Lower leg skin (tissue), 4 donors: Measurements from ENCODE around the gene MAP3K14. TPM values are rescaled to one million over a fixed set of nuclear protein-coding genes. Genes with fewer than 3 reads are reported as not detected.

Source experiments
- DNase-seq, 2 donors: peaks; one replicate each; pipeline ENCODE4 v3.0.0-alpha.2; 2019; ENCODE audit warnings: low spot score in 2 of 2
- H3K4me3 ChIP-seq: fragments of 200-600 bp; sonication (generic); 2 replicates; pipeline ENCODE4 v1.5.1; 2017; ENCODE audit warnings: mild to moderate bottlenecking, low read depth; ENCODE audit not compliant: poor library complexity, severe bottlenecking
- POLR2A ChIP-seq, 2 donors: fragments of 450-650 bp; IDR thresholded peaks; one replicate each; pipeline ENCODE4 v1.6.1; 2016 to 2017; ENCODE audit warnings: antibody characterized with exemption in 2 of 2, mild to moderate bottlenecking in 1 of 2, moderate library complexity in 1 of 2
- WGBS, 2 donors: methylation state at CpG; one replicate each; pipeline ENCODE4 v1.1.5; 2018; 5-methylcytosine and 5-hydroxymethylcytosine counted together
- intact Hi-C: fragments of 100-400 bp; cut with DNase I; formaldehyde crosslinking; loops from one replicate; pipeline ENCODE4 v1.15.0; 2023; ENCODE audit warnings: low total_unique reads
- total RNA-seq, 4 donors: library from RNA; depleted of rRNA; stranded (reverse); fragments of >200 nt; gene quantifications; one replicate each; pipeline ENCODE4 v1.1.0, GENCODE V29; 2016
- TF ChIP-seq, protein P1 (sequence below), 3 donors: fragments of 450-650 bp; IDR thresholded peaks; one replicate each; pipeline ENCODE4 v1.5.1; 2016; ENCODE audit warnings: antibody characterized with exemption in 3 of 3, mild to moderate bottlenecking in 3 of 3, moderate library complexity in 2 of 3

MAP3K14 gene
- total RNA-seq, 4 donors from 2014 or later = 8.1 to 13.0 (median 11.0) TPM

DNA sequence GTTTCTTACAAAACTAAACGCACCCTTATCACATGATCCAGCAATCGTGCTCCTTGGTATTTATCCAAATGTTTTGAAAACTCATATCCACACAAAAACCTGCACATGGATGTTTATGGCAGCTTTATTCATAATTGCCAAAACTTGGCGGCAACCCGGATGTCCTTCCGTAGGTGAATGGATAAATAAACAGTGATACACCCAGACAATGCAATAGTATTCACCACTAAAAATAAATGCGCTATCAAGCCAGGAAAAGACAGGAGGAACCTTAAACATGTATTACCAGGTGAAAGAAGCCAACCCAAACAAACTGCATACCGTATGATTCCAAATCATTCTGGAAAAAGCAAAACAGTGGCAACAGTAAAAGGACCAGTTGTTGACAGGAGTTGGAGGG lies 64.9 kb downstream of the MAP3K14 start:
- no peak for TF ChIP-seq POLR2A (IDR thresholded peaks at IDR 0.05)
- TF ChIP-seq, protein P1, sequence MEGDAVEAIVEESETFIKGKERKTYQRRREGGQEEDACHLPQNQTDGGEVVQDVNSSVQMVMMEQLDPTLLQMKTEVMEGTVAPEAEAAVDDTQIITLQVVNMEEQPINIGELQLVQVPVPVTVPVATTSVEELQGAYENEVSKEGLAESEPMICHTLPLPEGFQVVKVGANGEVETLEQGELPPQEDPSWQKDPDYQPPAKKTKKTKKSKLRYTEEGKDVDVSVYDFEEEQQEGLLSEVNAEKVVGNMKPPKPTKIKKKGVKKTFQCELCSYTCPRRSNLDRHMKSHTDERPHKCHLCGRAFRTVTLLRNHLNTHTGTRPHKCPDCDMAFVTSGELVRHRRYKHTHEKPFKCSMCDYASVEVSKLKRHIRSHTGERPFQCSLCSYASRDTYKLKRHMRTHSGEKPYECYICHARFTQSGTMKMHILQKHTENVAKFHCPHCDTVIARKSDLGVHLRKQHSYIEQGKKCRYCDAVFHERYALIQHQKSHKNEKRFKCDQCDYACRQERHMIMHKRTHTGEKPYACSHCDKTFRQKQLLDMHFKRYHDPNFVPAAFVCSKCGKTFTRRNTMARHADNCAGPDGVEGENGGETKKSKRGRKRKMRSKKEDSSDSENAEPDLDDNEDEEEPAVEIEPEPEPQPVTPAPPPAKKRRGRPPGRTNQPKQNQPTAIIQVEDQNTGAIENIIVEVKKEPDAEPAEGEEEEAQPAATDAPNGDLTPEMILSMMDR (IDR thresholded peaks at IDR 0.05) = no peak
- intact Hi-C loops = no loop called here
- WGBS, 2 donors = 55 to 68% methylated on average over 7 of the region's 7 CpGs
- H3K4me3 ChIP-seq = no peak overlapping the region
- no peak for DNase-seq

DNA sequence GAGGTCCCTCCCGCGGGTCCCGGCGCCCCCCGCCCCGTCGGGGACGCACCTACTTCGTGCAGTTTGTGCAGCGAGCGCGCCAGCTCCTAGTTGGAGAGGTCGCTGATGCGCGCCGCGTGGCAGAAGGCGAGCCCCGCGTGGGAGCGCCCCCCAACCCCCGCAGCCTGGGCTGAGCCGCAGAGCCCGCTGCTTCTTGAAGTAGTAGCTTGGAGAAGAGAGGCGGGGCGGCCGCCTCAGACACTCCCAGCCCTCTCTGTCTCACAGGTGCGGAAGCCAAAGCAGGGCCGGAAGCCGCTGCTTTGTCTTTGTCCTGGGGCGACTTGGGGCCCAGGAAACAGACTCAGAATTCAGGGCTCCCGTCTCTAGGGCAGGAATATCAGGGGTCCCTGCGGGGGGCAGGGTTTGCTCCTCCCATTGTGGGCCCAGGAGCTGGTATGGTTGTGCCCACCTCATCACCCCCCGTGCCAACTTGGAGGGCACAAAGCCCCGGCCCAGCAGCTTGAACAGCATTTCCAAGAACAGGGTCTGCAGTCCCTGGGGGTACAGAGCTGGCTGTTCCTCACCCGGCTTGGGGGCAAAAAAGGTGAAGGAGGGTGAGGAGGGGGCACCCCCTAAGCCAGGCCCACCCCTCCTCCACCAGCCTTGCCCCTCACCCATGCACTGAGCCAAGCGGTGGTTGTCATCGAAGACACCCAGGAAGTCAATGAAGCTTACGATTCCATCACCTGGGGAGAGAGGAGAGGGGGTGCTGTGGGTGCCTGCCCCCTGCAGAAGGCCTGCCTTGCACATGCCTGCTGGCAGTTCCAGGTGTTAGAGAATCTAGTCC lies 68.5 kb downstream of the MAP3K14 start:
- DNase-seq = peak in 1 of 2 donors; percentile 92
- TF ChIP-seq POLR2A (IDR thresholded peaks at IDR 0.05) = no peak
- TF ChIP-seq, protein P1 (IDR thresholded peaks at IDR 0.05) = no peak
- WGBS, 2 donors = 35 to 39% methylated on average over 14 to 15 of the region's 39 CpGs
- intact Hi-C loops = no loop called here
- peak overlapping the region; percentile 29 for H3K4me3 ChIP-seq

DNA sequence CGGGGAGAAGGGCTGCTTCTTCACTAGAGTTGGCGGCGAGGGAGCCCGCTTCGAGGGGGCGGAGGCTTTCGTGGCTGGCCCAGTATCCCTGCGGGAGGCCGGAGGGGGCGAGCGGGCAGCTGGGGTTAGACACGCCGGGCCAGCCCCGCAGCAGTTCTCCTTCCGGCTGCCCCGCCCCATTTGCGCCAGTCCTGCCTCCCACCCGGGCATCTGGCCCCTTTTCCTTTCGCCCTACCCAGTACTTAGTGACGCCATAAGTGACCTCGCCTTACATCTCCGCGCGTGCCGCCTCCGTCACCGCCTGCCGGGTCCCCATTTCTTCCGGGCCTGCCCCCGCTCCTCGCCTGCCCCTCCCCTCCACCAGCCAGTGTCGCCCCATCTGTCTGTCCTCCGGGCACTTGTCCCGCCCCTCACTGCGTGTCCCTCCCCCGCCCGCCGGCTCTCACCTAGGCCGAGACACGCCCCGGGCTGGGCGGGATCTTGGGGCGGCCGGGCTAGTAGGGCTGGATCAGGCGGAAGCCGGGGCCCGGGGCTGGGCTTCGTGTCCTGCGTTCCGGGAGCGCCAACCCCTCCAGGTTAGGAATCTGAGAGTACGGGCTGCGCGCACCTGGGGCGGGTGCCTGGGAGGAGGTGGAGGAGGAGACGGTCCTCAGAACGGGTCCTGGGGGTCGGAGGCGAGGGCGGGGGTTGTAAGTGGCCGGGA lies 69.2 kb downstream of the MAP3K14 start:
- DNase-seq = peak; percentile 88 to 98
- intact Hi-C loops = no loop called here
- 1 to 2% methylated on average over 23 to 40 of the region's 61 CpGs for WGBS, 2 donors
- H3K4me3 ChIP-seq = peak overlapping the region; percentile 29
- TF ChIP-seq POLR2A (IDR thresholded peaks at IDR 0.05) = no peak
- TF ChIP-seq, protein P1 (IDR thresholded peaks at IDR 0.05) = no peak

DNA sequence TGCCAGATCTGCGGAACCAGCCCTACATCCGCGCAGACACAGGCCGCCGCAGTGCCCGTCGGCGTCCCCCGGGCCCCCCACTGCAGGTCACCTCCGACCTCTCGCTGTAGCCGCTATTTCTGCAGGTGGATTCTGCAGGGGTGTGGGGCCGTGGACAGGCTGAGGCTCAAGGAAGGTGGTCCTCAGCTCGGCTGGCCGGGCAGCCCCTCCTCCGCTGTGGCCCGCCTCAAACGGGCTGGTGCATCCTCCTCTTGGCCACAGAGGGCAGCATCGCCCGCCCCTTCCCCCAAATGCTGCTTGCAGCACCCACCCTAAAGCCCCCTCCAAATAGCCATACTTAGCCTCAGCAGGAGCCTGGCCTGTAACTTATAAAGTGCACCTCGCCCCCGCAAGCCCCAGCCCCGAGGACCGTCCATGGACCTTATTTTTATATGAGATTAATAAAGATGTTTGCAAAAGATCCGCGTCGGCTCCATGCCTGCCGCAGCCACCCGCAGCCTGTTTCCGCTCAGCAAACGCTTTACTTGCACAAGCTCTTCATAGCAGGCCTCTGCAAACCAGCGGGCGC lies 69.9 kb downstream of the MAP3K14 start:
- H3K4me3 ChIP-seq = peak overlapping the region; percentile 29
- intact Hi-C loops = no loop called here
- no peak for TF ChIP-seq POLR2A (IDR thresholded peaks at IDR 0.05)
- TF ChIP-seq, protein P1 (IDR thresholded peaks at IDR 0.05) = no peak
- 3 to 17% methylated on average over 15 to 27 of the region's 33 CpGs for WGBS, 2 donors
- DNase-seq = no peak

DNA sequence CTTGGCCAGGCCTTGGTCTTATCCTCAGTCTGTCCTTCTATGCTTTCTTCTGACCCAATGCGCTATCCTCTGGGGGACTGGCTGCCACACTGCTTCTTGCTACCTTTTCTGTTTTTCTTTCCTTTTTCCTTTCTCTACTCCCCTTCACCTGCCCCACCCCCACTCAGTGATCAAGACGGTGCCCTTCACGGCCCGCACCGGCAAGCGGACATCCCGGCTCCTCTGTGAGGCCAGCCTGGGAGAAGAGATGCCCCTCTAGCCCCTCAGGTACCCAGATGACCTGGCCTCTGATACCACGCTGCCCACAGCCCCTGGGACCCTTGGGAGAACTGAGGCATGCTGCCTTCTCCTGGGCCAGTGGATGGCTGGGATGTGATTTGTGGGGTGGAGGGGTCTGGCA lies 70.5 kb downstream of the MAP3K14 start:
- DNase-seq = no peak
- WGBS, 2 donors = 80 to 87% methylated on average over 8 of the region's 8 CpGs
- intact Hi-C loops = no loop called here
- no peak overlapping the region for H3K4me3 ChIP-seq
- TF ChIP-seq POLR2A (IDR thresholded peaks at IDR 0.05) = no peak
- TF ChIP-seq, protein P1 (IDR thresholded peaks at IDR 0.05) = no peak
